NCI-H510A (cell line): Measurements from ENCODE around the gene RNLS.
"Not testable (repeated sequence)": the region's sequence is repeated elsewhere in the genome, so short reads cannot be mapped to it uniquely, and the experiment has no call there.

Experiments
- DNase-seq: peaks from one replicate; lab custom pipeline; 2025; lab: John Stamatoyannopoulos, UW

RNLS gene

DNA sequence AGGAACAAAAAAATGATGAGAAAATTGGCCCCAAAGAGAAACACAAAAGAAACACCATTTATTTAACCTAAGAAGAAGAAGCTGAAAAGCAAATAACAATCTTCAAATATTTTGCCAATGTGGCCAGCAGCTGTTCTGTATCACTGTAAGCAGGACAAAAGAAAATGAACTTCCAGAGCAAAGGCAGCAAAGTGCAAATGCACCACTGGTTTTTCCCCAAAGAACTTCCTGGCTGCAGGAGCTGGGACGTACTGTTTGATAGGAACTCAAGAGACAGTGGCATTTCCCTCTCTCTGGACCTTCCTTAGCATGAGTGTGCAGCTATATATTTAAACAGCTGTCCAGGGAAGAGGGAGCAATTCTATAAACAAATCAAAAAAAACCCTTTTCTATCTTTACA is 60.4 kb downstream of the RNLS start:
- DNase-seq, result no peak

GRCh38 chr10:88521791-88522190 is 61.3 kb downstream of the RNLS start:
- no peak for DNase-seq

- no peak for DNase-seq
These were observed 67.9 kb downstream of the RNLS start for GRCh38 chr10:88515235-88515634.

DNA sequence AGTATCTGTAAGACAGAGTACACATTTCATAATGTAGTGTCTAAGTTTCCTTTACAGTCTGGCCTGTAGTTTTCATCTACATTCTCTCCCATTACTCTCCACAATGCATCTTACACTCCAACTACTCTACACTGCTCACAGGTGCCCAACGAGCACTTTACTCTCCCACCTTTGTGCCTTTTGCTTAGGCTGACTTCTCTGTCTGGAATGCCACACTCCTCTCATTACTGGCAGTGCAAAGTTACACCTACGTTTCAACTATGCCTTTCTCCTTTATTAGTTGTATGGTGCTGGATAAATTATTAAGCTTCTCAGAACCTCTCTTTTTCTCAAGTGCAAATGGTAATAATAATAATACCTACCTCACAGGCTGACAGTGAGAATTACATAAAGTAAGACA is 70.5 kb downstream of the RNLS start:
- DNase-seq, result no peak

- no peak for DNase-seq
These were observed 74.3 kb downstream of the RNLS start for GRCh38 chr10:88508796-88509195.

- no peak for DNase-seq
These were observed 75.2 kb downstream of the RNLS start for GRCh38 chr10:88507826-88508453.

- DNase-seq, result no peak
These were observed 75.7 kb downstream of the RNLS start for GRCh38 chr10:88507404-88507803.

- no peak for DNase-seq
These were observed 77.4 kb downstream of the RNLS start for GRCh38 chr10:88505680-88506215.

DNA sequence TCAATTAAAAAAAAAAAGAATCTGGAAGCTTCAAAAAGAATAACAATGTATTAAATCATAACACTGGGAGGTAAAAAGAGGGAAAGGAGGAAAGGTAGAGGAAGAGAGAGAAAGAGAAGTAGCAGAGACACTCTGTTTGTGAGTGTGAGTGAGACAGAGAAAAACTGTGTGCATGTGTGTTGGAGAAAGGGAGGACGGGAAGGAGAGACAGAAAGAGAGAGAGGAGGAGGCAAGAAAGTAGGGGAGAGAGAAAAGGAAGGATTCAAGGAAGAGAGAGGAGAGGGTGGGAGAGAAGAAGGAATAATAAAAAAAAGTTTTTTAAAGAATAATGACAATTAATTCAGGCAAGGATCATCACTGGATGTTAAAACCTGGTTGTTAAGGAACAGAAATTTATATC is 77.9 kb downstream of the RNLS start:
- DNase-seq, result no peak

- no peak for DNase-seq
These were observed 82.5 kb downstream of the RNLS start for GRCh38 chr10:88500656-88501055.

DNA sequence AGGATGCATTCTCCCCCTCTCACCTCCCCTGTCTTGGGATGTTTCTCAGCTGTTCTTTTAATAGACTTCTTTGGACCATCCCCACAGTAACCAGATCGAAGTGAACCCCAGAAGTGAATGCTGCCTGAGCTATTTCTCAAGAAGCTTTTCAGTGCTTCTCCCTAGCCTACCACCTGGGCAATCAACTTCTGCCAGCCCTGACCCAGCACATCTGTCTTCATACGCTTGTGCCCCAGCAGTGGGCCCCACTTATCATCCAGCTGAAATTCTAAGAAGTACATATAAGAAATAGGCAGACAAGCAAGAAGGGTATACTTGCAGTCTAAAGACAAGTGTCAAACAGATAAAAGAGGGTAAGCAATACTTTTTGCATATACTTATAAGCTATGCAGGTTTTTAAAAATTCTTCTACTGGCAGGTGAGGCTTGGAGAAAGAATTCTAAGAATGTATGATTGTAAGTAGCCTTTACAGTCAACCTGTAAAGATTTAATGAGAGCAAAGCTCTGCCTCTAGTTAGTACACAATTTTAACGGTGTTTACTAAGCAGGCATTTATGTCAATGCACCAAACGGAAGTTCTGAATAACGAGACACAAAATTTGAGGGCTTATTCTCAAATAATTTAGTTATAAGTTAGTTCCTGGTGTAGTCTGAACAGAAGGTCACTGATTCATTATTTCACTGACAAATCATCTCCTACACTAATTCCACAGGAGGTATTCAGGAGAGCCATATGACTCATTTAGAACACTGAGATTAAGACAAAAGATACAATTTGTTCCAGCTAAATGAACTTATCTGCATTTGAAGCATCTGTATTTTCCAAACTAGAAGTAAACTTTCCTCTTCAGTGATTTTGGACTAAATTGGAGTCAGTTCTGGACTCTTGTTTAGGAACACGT is 83.3 kb downstream of the RNLS start:
- DNase-seq, result no peak

- no peak for DNase-seq
These were observed 85.2 kb downstream of the RNLS start for GRCh38 chr10:88497913-88498312.

DNA sequence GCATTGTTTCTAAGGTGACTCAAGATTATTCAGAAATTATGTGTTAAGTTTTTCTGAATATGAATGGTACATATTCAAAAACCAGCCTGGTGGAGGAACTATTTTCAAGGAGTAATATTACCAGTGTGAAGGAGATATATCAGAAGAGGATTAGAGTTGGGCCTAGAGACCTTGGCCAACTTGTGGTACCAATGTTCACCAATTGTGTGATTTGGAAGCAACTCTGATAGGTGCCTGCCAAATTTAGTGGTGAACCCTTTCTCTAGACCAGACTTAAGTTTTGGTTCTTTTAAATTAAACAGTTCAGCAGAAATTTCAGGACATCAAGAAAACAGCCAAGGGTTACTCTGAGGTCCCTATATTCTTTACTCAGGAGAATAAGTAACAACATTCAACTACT is 88.6 kb downstream of the RNLS start:
- no peak for DNase-seq

- DNase-seq, result no peak
These were observed 89.2 kb downstream of the RNLS start for GRCh38 chr10:88493691-88494483.

- DNase-seq, result no peak
These were observed 91.8 kb downstream of the RNLS start for GRCh38 chr10:88491314-88491713.

GRCh38 chr10:88490231-88490980 is 92.7 kb downstream of the RNLS start:
- DNase-seq, result no peak

DNA sequence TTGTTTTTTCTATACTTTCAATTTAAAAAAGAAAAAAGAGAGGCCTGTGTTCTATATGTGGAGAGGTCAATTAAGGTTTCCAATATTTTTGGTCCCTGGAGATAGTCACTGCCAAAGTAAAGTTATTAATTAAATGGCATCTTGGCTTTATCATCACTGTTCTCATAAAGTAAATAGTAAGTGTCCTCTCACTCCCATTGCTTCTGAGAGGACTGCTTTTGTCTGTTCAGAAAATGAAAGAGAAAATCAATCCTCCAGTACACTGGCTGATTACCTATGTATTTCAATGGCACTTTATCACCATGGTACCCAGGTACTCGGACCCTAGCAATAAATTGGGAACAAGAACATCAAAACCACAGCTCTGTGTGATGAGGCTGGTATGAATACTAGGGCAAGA is 94.0 kb downstream of the RNLS start:
- no peak for DNase-seq

DNA sequence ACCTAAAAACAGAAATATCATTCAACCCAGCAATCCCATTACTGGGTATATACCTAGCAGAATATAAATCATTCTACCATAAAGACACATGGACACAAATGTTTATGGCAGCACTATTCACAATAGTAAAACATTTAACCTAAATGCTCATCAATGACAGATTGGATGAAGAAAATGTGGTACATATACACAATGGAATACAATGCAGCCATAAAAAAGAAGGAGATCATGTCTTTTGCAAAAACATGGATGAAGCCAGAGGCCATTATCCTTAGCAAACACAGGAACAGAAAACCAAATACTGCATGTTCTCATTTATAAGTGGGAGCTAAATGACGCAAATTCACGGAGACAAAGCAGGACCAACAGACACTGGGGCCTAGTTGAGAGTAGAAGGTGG is 96.3 kb downstream of the RNLS start:
- not testable (repeated sequence) for DNase-seq

DNA sequence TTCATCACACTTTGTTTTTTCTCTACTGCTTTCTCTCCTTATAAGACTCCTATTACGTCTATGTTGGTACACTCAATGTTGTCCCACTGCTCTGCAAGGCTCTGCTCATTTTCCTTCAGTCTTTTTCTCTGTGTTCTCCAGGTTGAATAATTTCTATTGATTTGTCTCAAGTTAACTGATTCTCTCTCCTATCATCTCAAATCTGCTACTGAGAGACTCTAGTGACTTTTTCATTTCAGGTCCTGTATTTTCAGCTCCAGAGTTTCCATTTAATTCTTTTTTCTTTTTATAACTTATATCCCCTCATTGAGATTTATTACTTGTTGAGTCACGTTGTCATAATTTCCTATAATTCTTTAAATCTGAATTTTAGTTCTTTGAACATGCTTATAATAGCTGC is 100.9 kb downstream of the RNLS start:
- no peak for DNase-seq

DNA sequence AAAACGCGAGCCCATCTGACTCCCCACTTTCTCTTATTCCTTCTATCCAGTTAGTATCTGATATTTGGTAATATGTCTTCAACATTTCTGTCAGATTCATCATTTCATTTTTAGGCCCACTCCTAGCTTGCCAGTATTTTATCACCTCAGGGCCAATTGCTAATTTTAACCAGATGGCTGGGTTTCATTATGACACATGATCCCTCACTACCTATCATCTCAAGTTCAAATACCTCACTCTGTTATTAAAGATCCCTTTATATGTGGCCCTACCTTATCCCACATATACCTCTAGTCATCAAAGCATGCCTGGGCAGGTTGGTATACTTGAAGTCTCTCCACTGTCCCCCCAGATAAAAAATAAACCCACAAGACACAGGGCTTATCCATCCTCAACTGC is 104.9 kb downstream of the RNLS start:
- DNase-seq, result no peak

- no peak for DNase-seq
These were observed 105.6 kb downstream of the RNLS start for GRCh38 chr10:88477343-88478085.
